IMR-90 (cell line): Measurements from ENCODE around the gene GARNL3. TPM values are rescaled to one million over a fixed set of nuclear protein-coding genes. Genes with fewer than 3 reads are reported as not detected.

Source experiments
- ATAC-seq: fragments of 200-7000 bp; cut with Tn5 transposase; 2 replicates; pipeline ENCODE4 v1.9.1; 2020; ENCODE audit warnings: low read depth, mild to moderate bottlenecking, moderate library complexity
- BruUV-seq: library from RNA; stranded (reverse); fragments of 400-500 nt; replicated peaks from 2 replicates; lab custom pipeline; 2021; lab: Mats Ljungman, UMichigan
- CTCF ChIA-PET: fragments of 300-600 bp; formaldehyde crosslinking; extraction: SDS; loops from one replicate; lab custom pipeline; 2021; ENCODE audit warnings: antibody characterized with exemption; lab: Yijun Ruan, JAX
- POLR2A ChIA-PET: fragments of 300-600 bp; sonication (Branson Sonifier 250); formaldehyde crosslinking; loops from one replicate; lab custom pipeline; 2022; ENCODE audit warnings: antibody characterized with exemption; ENCODE audit not compliant: unreplicated experiment; lab: Charles Lee
- DNase-seq: peaks from one replicate; pipeline ENCODE4 v3.0.0; 2013
- H2AFZ ChIP-seq: replicated peaks from 2 replicates; pipeline ENCODE3; 2013; ENCODE audit warnings: low read length, mild to moderate bottlenecking; ENCODE audit not compliant: poor library complexity
- H2AK5ac ChIP-seq: 2 replicates; pipeline ENCODE4 v1.6.1; 2013; ENCODE audit warnings: low read depth, low read length, inconsistent platforms
- H2AK9ac ChIP-seq: replicated peaks from 2 replicates; pipeline ENCODE3; 2013; ENCODE audit warnings: mild to moderate bottlenecking, low read depth, low read length, moderate library complexity; ENCODE audit not compliant: poor library complexity
- H2BK120ac ChIP-seq: 2 replicates; pipeline ENCODE4 v1.6.1; 2013; ENCODE audit warnings: low read depth, low read length, inconsistent platforms
- H2BK15ac ChIP-seq: 3 replicates; pipeline ENCODE4 v1.6.1; 2013; ENCODE audit warnings: low read depth, low read length, inconsistent platforms
- H2BK20ac ChIP-seq: 2 replicates; pipeline ENCODE4 v1.6.1; 2013; ENCODE audit warnings: low read depth, mild to moderate bottlenecking, inconsistent platforms, low read length, moderate library complexity
- H2BK5ac ChIP-seq: 2 replicates; pipeline ENCODE4 v1.6.1; 2013; ENCODE audit warnings: mild to moderate bottlenecking, low read depth, low read length, inconsistent platforms; ENCODE audit not compliant: poor library complexity, severe bottlenecking
- H3K14ac ChIP-seq: replicated peaks from 2 replicates; pipeline ENCODE4 v1.6.1; 2013; ENCODE audit warnings: low read depth, low read length, inconsistent platforms
- H3K18ac ChIP-seq: 2 replicates; pipeline ENCODE4 v1.6.1; 2013; ENCODE audit warnings: low read depth, low read length, control low read depth
- H3K23ac ChIP-seq: 2 replicates; pipeline ENCODE4 v1.6.1; 2013; ENCODE audit warnings: low read depth, low read length, inconsistent platforms
- H3K27ac ChIP-seq: 2 replicates; pipeline ENCODE4 v1.5.1; 2013; ENCODE audit warnings: mild to moderate bottlenecking, control low read depth, low read length; ENCODE audit not compliant: insufficient read depth
- H3K27me3 ChIP-seq: 2 replicates; pipeline ENCODE4 v1.6.1; 2013; ENCODE audit warnings: low read length; ENCODE audit not compliant: control insufficient read depth, insufficient read depth
- H3K36me3 ChIP-seq: 2 replicates; pipeline ENCODE4 v1.6.1; 2013; ENCODE audit warnings: low read length, mixed read lengths; ENCODE audit not compliant: control insufficient read depth, insufficient read depth
- H3K4ac ChIP-seq: 2 replicates; pipeline ENCODE4 v1.6.1; 2013; ENCODE audit warnings: low read depth, low read length, inconsistent platforms
- H3K4me1 ChIP-seq: 2 replicates; pipeline ENCODE4 v1.6.1; 2013; ENCODE audit warnings: low read length, mixed read lengths; ENCODE audit not compliant: control insufficient read depth, insufficient read depth
- H3K4me2 ChIP-seq: 2 replicates; pipeline ENCODE4 v1.6.1; 2013; ENCODE audit warnings: low read depth, mild to moderate bottlenecking, control low read depth, low read length, moderate library complexity
- H3K4me3 ChIP-seq: 2 replicates; pipeline ENCODE4 v1.5.1; 2013; ENCODE audit warnings: low read depth, mild to moderate bottlenecking, control low read depth, low read length, moderate library complexity; ENCODE audit not compliant: insufficient read depth
- H3K56ac ChIP-seq: 2 replicates; pipeline ENCODE4 v1.6.1; 2013; ENCODE audit warnings: low read length, inconsistent platforms; ENCODE audit not compliant: insufficient read depth; ENCODE audit errors: extremely low read depth
- H3K79me1 ChIP-seq, 2 experiments: 2 replicates each; pipeline ENCODE4 v1.6.1; 2013; ENCODE audit warnings: low read length in 2 of 2, inconsistent platforms in 1 of 2, low read depth in 1 of 2
- H3K9ac ChIP-seq: 2 replicates; pipeline ENCODE4 v1.6.1; 2013; ENCODE audit warnings: low read depth, low read length, control low read depth
- H3K9me1 ChIP-seq: 2 replicates; pipeline ENCODE4 v1.6.1; 2013; ENCODE audit warnings: low read length, inconsistent platforms; ENCODE audit not compliant: insufficient read depth
- H3K9me3 ChIP-seq: 2 replicates; pipeline ENCODE4 v1.6.1; 2013; ENCODE audit warnings: low read length; ENCODE audit not compliant: control insufficient read depth, insufficient read depth
- H4K20me1 ChIP-seq: 2 replicates; pipeline ENCODE4 v1.6.1; 2013; ENCODE audit warnings: low read length, inconsistent platforms; ENCODE audit not compliant: insufficient read depth
- H4K5ac ChIP-seq: 2 replicates; pipeline ENCODE4 v1.6.1; 2013; ENCODE audit warnings: mild to moderate bottlenecking, low read depth, low read length, control low read depth
- H4K8ac ChIP-seq, 2 experiments: 2 replicates each; pipeline ENCODE4 v1.6.1; 2013; ENCODE audit warnings: low read depth in 2 of 2, low read length in 2 of 2, control low read depth in 1 of 2, inconsistent platforms in 1 of 2
- H4K91ac ChIP-seq: 2 replicates; pipeline ENCODE4 v1.6.1; 2013; ENCODE audit warnings: low read depth, low read length, inconsistent platforms; ENCODE audit not compliant: insufficient read depth
- CHD1 ChIP-seq: IDR thresholded peaks from 2 replicates; pipeline ENCODE4 v1.6.1; 2012; ENCODE audit warnings: low read depth, low read length, improper control_type of control experiment
- NFE2L2 ChIP-seq: fragments of 150-350 bp; IDR thresholded peaks from 2 replicates; pipeline ENCODE4 v1.6.1; 2016; ENCODE audit warnings: low read depth, mild to moderate bottlenecking, low read length
- POLR2A ChIP-seq: IDR thresholded peaks from 2 replicates; pipeline ENCODE4 v1.6.1; 2012; ENCODE audit warnings: mild to moderate bottlenecking, low read depth, low read length
- RAD21 ChIP-seq: IDR thresholded peaks from 2 replicates; pipeline ENCODE4 v1.6.1; 2012; ENCODE audit warnings: low read length, improper control_type of control experiment
- RCOR1 ChIP-seq: IDR thresholded peaks from 2 replicates; pipeline ENCODE4 v1.6.1; 2012; ENCODE audit warnings: mild to moderate bottlenecking, low read length, improper control_type of control experiment; ENCODE audit not compliant: insufficient replicate concordance
- RFX5 ChIP-seq: IDR thresholded peaks from 2 replicates; pipeline ENCODE4 v1.8.0; 2012; ENCODE audit warnings: low read depth, mild to moderate bottlenecking, low read length, moderate library complexity
- SMC3 ChIP-seq: fragments of 150-350 bp; IDR thresholded peaks from 2 replicates; pipeline ENCODE4 v1.6.1; 2016; ENCODE audit warnings: low read depth, mild to moderate bottlenecking, antibody characterized with exemption, low read length, moderate library complexity
- WGBS, 2 experiments: methylation state at CpG; one replicate each; pipeline versions ENCODE4 v1.1.5 to v1.1.7; 2013; ENCODE audit warnings: missing lambda C conversion rate in 2 of 2; ENCODE audit not compliant: insufficient read length in 1 of 2; ENCODE audit errors: extremely low coverage in 2 of 2; 5-methylcytosine and 5-hydroxymethylcytosine counted together
- dilution Hi-C: fragments of 300-500 bp; cut with HindIII; formaldehyde crosslinking; loops from one replicate; pipeline ENCODE4 v1.14.3; 2018; ENCODE audit warnings: low sequenced_read_pairs; ENCODE audit not compliant: unreplicated experiment
- in situ Hi-C: fragments of 300-500 bp; cut with MboI; formaldehyde crosslinking; loops from 3 replicates; pipeline ENCODE4 v1.14.3; 2019; ENCODE audit warnings: low sequenced_read_pairs, inconsistent platforms, mixed read lengths
- intact Hi-C: fragments of 100-400 bp; cut with micrococcal nuclease; formaldehyde crosslinking; loops from 2 replicates; pipeline ENCODE4 v1.10.0; 2022
- polyA plus RNA-seq, 3 experiments: library from polyadenylated mRNA; depleted of rRNA; stranded (reverse); fragments of >200 nt; gene quantifications; 2 replicates each; pipeline ENCODE4 v1.2.3, GENCODE V29; 2012; ENCODE audit warnings: low replicate concordance in 1 of 3
- total RNA-seq: library from RNA; depleted of rRNA; stranded (reverse); fragments of >200 nt; gene quantifications from 2 replicates; pipeline ENCODE4 v1.2.3, GENCODE V29; 2012
- TF ChIP-seq, protein P1 (sequence below): fragments of 150-350 bp; IDR thresholded peaks from 2 replicates; pipeline ENCODE4 v1.6.1; 2016; ENCODE audit warnings: low read depth, mild to moderate bottlenecking, low read length, moderate library complexity, borderline replicate concordance
- TF ChIP-seq, protein P2 (sequence below): fragments of 150-350 bp; IDR thresholded peaks from 2 replicates; pipeline ENCODE4 v1.6.1; 2017; ENCODE audit warnings: mild to moderate bottlenecking, antibody characterized with exemption, low read length, low read depth
- TF ChIP-seq, protein P3 (sequence below): conservative IDR thresholded peaks from 2 replicates; pipeline ENCODE4 v1.5.1; 2012; ENCODE audit warnings: mild to moderate bottlenecking, low read depth, low read length, improper control_type of control experiment

Gene GARNL3
- total and polyA plus RNA-seq, 2 of the 4 experiments (the other 2 are of a cell fraction), result 1.9 to 5.0 TPM

DNA sequence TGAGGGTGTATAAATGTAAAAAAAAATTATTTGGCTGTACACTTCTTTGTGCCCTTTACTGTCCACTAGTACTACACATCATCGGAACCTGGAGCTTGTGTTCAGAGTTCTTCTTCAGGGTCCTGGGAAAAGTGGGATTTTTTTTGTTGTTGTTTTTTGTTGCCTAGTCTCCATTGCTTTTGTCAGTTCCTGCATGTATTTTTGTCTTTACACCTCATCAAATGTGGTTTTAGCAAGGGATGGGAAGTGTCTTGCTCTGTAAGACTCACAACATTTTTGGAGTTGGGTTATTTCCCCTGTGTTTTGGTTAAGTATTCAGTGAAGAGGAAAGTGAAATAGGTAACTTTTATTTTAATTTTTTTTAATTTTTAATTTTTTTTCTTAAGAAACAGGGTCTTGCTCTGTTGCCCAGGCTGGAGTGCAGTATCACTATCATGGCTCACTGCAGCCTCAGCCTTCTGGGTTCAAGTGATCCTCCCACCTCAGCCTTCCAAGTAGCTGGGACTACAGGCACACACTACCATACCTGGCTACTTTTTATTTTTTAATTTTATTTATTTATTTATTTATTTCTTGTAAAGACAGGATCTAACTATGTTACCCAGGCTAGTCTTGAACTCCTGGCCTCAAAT is 40.7 kb downstream of the GARNL3 start:
- H3K56ac ChIP-seq, result no peak overlapping the region
- H2AK5ac ChIP-seq, result no peak overlapping the region
- in situ Hi-C loops (no loop called here), intact Hi-C loops (no loop called here), dilution Hi-C loops (no loop called here)
- no peaks in the 10 kb centered on the region for H4K20me1 ChIP-seq
- H3K36me3 ChIP-seq, result no peaks in the 10 kb centered on the region
- CTCF ChIA-PET, result no interaction called here
- H3K27ac ChIP-seq, result no peak overlapping the region
- H3K4ac ChIP-seq, result no peak overlapping the region
- H2BK5ac ChIP-seq, result no peak overlapping the region
- no peak overlapping the region for H3K18ac ChIP-seq
- no peak overlapping the region for H2AK9ac ChIP-seq
- no peak overlapping the region for H4K8ac ChIP-seq
- H3K4me1 ChIP-seq, result peaks cover 6% of the 10 kb centered on the region
- WGBS, 2 experiments, result no CpG with 5 or more reads among the region's 1 CpG
- H3K23ac ChIP-seq, result no peak overlapping the region
- TF ChIP-seq, protein P1, sequence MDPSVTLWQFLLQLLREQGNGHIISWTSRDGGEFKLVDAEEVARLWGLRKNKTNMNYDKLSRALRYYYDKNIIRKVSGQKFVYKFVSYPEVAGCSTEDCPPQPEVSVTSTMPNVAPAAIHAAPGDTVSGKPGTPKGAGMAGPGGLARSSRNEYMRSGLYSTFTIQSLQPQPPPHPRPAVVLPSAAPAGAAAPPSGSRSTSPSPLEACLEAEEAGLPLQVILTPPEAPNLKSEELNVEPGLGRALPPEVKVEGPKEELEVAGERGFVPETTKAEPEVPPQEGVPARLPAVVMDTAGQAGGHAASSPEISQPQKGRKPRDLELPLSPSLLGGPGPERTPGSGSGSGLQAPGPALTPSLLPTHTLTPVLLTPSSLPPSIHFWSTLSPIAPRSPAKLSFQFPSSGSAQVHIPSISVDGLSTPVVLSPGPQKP, result no peak
- TF ChIP-seq CHD1 (no peak), RAD21 (no peak), POLR2A (no peak), RCOR1 (no peak), NFE2L2 (no peak), SMC3 (no peak), RFX5 (no peak)
- TF ChIP-seq, protein P2, sequence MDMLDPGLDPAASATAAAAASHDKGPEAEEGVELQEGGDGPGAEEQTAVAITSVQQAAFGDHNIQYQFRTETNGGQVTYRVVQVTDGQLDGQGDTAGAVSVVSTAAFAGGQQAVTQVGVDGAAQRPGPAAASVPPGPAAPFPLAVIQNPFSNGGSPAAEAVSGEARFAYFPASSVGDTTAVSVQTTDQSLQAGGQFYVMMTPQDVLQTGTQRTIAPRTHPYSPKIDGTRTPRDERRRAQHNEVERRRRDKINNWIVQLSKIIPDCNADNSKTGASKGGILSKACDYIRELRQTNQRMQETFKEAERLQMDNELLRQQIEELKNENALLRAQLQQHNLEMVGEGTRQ, result no peak
- TF ChIP-seq, protein P3, sequence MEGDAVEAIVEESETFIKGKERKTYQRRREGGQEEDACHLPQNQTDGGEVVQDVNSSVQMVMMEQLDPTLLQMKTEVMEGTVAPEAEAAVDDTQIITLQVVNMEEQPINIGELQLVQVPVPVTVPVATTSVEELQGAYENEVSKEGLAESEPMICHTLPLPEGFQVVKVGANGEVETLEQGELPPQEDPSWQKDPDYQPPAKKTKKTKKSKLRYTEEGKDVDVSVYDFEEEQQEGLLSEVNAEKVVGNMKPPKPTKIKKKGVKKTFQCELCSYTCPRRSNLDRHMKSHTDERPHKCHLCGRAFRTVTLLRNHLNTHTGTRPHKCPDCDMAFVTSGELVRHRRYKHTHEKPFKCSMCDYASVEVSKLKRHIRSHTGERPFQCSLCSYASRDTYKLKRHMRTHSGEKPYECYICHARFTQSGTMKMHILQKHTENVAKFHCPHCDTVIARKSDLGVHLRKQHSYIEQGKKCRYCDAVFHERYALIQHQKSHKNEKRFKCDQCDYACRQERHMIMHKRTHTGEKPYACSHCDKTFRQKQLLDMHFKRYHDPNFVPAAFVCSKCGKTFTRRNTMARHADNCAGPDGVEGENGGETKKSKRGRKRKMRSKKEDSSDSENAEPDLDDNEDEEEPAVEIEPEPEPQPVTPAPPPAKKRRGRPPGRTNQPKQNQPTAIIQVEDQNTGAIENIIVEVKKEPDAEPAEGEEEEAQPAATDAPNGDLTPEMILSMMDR, result no peak
- no peak overlapping the region for H3K9ac ChIP-seq
- no peak overlapping the region for H2BK15ac ChIP-seq
- DNase-seq (no peak), ATAC-seq (no peak)
- H3K9me1 ChIP-seq, result no peaks in the 10 kb centered on the region
- no peaks in the 10 kb centered on the region for H3K79me1 ChIP-seq
- no peak overlapping the region for H3K4me2 ChIP-seq
- POLR2A ChIA-PET, result no interaction called here
- no peak overlapping the region for H2BK120ac ChIP-seq
- no peak overlapping the region for H2AFZ ChIP-seq
- H4K91ac ChIP-seq, result no peak overlapping the region
- BruUV-seq, result no TSS peak
- no peak overlapping the region for H4K5ac ChIP-seq
- H3K27me3 ChIP-seq, result no peaks in the 10 kb centered on the region
- H3K9me3 ChIP-seq, result no peaks in the 10 kb centered on the region
- no peak overlapping the region for H3K4me3 ChIP-seq
- H2BK20ac ChIP-seq, result no peak overlapping the region
- no peak overlapping the region for H3K14ac ChIP-seq
